GM18511 (cell line): ENCODE measurements around the gene LSAMP.

ENCODE experiments used
- ATAC-seq: cut with Tn5 transposase; IDR thresholded peaks from one replicate; pipeline ENCODE4 v1.9.1; 2021; ENCODE audit warnings: mild to moderate bottlenecking, moderate library complexity; ENCODE audit not compliant: unreplicated experiment

LSAMP gene

GRCh38 chr3:115918900-115919299, 526.4 kb downstream of the LSAMP start:
- peak; percentile 55 for ATAC-seq

GRCh38 chr3:115916866-115917265, 528.4 kb downstream of the LSAMP start:
- no peak for ATAC-seq

- ATAC-seq = no peak
Measured at GRCh38 chr3:115915061-115915460, 530.2 kb downstream of the LSAMP start.

- no peak for ATAC-seq
Measured at GRCh38 chr3:115913069-115913686, 532.1 kb downstream of the LSAMP start.

- ATAC-seq = no peak
Measured at GRCh38 chr3:115912372-115912771, 532.9 kb downstream of the LSAMP start.

- ATAC-seq = no peak
Measured at GRCh38 chr3:115905871-115906270, 539.4 kb downstream of the LSAMP start.

GRCh38 chr3:115903843-115904242, 541.4 kb downstream of the LSAMP start:
- no peak for ATAC-seq

- no peak for ATAC-seq
Measured at GRCh38 chr3:115901008-115901407, 544.3 kb downstream of the LSAMP start.

- no peak for ATAC-seq
Measured at GRCh38 chr3:115899535-115899934, 545.8 kb downstream of the LSAMP start.

- ATAC-seq = no peak
Measured at GRCh38 chr3:115898656-115899410, 546.5 kb downstream of the LSAMP start.

GRCh38 chr3:115891006-115891636, 554.2 kb downstream of the LSAMP start:
- ATAC-seq = no peak

GRCh38 chr3:115890579-115890978, 554.7 kb downstream of the LSAMP start:
- no peak for ATAC-seq

- ATAC-seq = no peak
Measured at GRCh38 chr3:115885621-115886020, 559.7 kb downstream of the LSAMP start.

GRCh38 chr3:115877615-115877899, 567.7 kb downstream of the LSAMP start:
- no peak for ATAC-seq

- ATAC-seq = no peak
Measured at GRCh38 chr3:115876876-115877614, 568.2 kb downstream of the LSAMP start.

GRCh38 chr3:115875460-115875859, 569.8 kb downstream of the LSAMP start:
- no peak for ATAC-seq

- no peak for ATAC-seq
Measured at GRCh38 chr3:115871735-115872134, 573.6 kb downstream of the LSAMP start.

- ATAC-seq = no peak
Measured at GRCh38 chr3:115864911-115865310, 580.4 kb downstream of the LSAMP start.

GRCh38 chr3:115862849-115863248, 582.4 kb downstream of the LSAMP start:
- no peak for ATAC-seq

- no peak for ATAC-seq
Measured at GRCh38 chr3:115862099-115862498, 583.2 kb downstream of the LSAMP start.

- ATAC-seq = no peak
Measured at GRCh38 chr3:115861166-115861733, 584.0 kb downstream of the LSAMP start.
